ENCODE data around the gene RPGRIP1L. TPM values are rescaled to one million over a fixed set of nuclear protein-coding genes. Genes with fewer than 3 reads are reported as not detected.

The RPGRIP1L gene
- total RNA-seq, 1 donor: 22.0 TPM

- no peak overlapping the region for H3K4me3 ChIP-seq (ENCODE audit: low read depth, low read length)
- DNase-seq (ENCODE audit: low read depth): no peak
- no peak for TF ChIP-seq CTCF (IDR thresholded peaks at IDR 0.05; ENCODE audit: insufficient read depth, low read depth, low read length)
These were observed 98.3 kb downstream of the RPGRIP1L start for GRCh38 chr16:53605356-53605755.

GRCh38 chr16:53601961-53602360, 101.7 kb downstream of the RPGRIP1L start:
- no peak for TF ChIP-seq CTCF (IDR thresholded peaks at IDR 0.05; ENCODE audit: insufficient read depth, low read depth, low read length)
- no peak for DNase-seq (ENCODE audit: low read depth)
- no peak overlapping the region for H3K4me3 ChIP-seq (ENCODE audit: low read depth, low read length)

GRCh38 chr16:53600616-53601015, 103.0 kb downstream of the RPGRIP1L start:
- no peak for TF ChIP-seq CTCF (IDR thresholded peaks at IDR 0.05; ENCODE audit: insufficient read depth, low read depth, low read length)
- DNase-seq (ENCODE audit: low read depth): no peak
- H3K4me3 ChIP-seq (ENCODE audit: low read depth, low read length): no peak overlapping the region

- no peak overlapping the region for H3K4me3 ChIP-seq (ENCODE audit: low read depth, low read length)
These were observed 103.5 kb downstream of the RPGRIP1L start for GRCh38 chr16:53600126-53600525.

GRCh38 chr16:53599548-53599947, 104.1 kb downstream of the RPGRIP1L start:
- no peak for DNase-seq (ENCODE audit: low read depth)
- H3K4me3 ChIP-seq (ENCODE audit: low read depth, low read length): no peak overlapping the region
- no peak for TF ChIP-seq CTCF (IDR thresholded peaks at IDR 0.05; ENCODE audit: insufficient read depth, low read depth, low read length)

More at GRCh38 chr16:53600126-53600525, 103.5 kb downstream of the RPGRIP1L start:
- TF ChIP-seq CTCF (IDR thresholded peaks at IDR 0.05; ENCODE audit: insufficient read depth, low read depth, low read length): no peak
- peak; percentile 70 for DNase-seq (ENCODE audit: low read depth)

GRCh38 chr16:53598511-53599275, 105.0 kb downstream of the RPGRIP1L start:
- peak; percentile 24 for DNase-seq (ENCODE audit: low read depth)
- no peak overlapping the region for H3K4me3 ChIP-seq (ENCODE audit: low read depth, low read length)
- TF ChIP-seq CTCF (IDR thresholded peaks at IDR 0.05; ENCODE audit: insufficient read depth, low read depth, low read length): no peak

- DNase-seq (ENCODE audit: low read depth): no peak
- H3K4me3 ChIP-seq (ENCODE audit: low read depth, low read length): no peak overlapping the region
- no peak for TF ChIP-seq CTCF (IDR thresholded peaks at IDR 0.05; ENCODE audit: insufficient read depth, low read depth, low read length)
These were observed 105.9 kb downstream of the RPGRIP1L start for GRCh38 chr16:53597776-53598175.

Data from fibroblast of villous mesenchyme (primary cell).